Superior temporal gyrus (tissue), 1 donor: ENCODE measurements around the gene C6orf132.
A peak's percentile ranks its signal among the peaks of the same experiment; 100 is the strongest.

Experiments
- DNase-seq: peaks from one replicate; pipeline ENCODE4 v3.0.0-alpha.2; 2016; ENCODE audit errors: extremely low spot score

Gene C6orf132

DNA sequence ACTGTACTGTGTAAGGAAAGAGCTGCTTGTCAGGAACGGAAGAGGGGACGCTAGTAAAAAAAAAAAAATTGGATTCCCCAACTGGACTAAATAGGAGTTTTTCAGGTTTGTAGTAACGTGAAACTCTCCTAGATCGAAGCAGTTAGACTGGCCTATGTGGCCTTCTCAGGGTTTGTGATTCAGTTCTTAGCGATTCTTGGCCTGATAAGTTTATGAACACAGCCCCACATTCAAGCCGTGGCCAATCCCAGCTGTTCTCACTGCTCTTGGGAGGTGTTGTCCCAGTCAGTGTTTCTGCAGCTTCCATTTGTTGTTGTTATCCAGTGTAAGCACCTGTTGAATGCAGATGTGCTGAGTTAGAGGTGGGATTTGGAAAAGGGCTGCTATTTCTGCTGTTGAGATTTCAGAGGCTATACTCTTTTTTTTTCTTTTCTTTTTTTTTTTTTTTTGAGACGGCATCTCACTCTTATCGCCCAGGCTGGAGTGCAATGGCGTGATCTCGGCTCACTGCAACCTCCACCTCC, 62.4 kb downstream of the C6orf132 start:
- DNase-seq: no peak

DNA sequence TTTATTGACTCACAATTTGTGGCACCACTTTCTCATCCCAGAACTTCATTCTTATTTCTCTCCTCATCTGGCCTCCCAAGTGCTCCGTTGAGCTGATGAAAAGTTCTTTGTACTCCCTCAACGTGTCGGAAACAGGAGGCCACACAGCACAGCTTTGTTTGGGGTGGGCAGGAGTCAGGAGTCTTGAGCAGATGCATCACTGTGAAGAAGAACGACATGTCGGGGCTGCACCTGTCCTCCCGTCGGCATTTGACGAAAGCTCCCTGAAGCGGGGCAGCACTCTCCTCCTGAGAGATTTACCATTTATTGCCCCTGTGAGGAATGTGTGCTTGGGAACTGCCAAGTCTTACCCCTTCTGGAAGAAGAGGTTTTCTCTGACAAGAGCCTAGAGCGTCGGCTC, 64.0 kb downstream of the C6orf132 start:
- DNase-seq: no peak

DNA sequence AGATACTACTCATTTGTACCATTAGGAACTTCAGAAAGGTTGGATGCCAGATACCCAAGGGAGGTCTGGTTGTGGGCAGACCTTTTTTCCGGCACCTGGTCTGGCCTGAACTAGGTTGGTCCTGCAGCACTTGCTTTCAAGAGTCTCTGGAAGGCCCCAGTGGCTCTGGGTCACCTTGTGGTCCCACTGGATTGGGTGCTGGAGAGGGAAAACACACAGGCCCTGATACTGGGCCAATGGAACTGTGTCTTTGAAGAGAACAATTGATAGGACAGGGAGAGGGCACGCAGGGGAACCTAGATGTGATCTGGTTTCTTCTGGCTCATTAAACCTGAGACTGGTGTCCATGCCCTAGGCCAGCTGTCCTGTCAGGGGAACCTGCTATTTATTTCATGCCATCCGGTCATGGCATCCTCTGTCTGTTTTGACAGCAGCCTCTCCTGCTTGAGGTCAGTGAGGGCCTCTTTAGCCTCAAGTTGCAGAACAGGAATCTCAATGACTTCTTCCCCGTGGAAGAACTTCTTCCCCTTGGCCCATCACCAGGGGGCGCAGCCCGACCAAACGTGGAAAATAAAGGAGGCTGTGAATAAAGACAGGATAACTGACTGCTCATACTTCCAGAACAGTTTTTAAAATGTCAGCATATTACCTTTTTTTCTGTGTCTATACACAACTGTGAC, 67.1 kb downstream of the C6orf132 start:
- DNase-seq: peak; percentile 83

DNA sequence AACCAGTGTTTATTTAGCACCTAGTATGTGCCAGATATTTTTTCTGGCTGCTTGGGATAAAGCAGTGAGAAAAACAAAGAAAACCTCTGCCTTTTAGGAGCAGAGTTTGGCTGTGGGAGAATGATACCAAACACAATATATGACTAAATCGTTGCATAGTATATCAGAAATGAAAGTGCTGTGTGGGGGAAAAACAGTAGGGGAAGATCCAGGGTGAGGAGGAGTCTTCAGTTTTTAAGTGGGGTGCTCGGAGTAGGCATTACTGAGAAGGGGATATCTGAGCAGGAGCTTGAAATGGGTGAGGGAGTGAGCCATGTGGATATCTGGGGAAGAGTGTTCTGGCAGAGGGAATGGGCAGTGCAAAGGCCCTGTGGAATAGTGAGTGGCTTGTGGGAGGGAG, 69.1 kb downstream of the C6orf132 start:
- peak; percentile 33 for DNase-seq

DNA sequence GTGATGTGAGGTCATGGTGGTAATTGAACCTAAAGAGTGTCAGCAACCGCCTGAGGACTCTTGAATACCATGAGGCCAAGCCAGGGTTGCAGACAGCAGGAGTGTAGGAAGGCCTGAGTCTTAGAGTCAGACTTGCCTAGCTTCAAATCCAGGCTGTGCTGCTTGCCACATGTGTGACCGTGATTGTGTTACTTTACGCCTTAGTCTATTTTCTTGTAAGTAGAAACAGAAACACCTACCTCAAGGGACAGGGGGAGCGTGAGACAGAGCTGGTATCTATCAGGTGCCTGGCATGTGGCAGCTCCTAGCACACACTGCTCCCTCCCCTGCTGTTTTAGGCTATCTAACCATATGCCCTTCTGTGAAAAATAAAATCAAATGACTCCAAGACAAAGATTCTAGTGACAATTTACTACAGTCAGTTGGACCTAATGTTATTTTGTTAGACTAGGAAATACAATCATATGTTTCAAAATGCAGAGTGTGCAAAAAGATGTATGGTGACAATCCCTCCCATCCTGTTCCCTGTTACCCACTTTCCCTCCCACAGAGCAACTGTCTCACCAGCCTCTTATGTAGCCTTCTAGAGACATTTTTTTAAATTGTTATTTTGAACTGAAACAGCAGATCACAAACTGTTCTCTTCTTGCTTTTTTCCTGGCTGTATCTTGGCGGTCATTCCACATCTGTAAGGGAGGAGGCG, 70.4 kb downstream of the C6orf132 start:
- peak; percentile 60 for DNase-seq

DNA sequence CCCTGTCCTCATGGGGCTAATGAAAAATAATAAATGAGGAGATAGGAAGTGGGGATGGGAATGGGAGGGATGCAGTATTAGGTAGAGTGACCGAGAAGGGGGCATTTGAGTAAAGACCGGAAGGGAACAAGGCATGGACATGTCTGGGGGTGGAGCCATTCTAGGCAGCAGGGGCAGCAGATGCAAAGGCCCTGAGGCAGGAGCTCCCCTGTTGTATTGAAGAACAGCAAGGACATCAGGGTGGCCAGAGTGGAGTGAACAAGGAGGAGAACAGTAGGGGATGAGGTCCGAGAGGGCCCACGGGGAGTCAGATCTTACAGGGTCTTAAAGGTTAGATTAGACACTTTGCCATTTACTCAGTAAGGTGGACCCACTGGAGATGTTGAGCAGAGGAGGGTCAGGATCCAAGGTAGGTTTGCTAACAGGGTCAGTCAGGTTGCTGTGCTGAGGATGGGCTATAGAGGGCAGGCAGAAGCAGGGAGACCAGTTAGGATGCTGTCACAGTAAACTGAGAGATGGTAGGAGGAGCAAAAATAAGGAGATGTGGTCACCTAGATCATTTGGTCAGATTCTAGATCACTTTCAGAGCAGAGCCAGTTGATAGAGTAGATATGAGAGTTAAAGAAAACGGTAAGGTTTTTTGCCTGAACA, 73.4 kb downstream of the C6orf132 start:
- DNase-seq: no peak

DNA sequence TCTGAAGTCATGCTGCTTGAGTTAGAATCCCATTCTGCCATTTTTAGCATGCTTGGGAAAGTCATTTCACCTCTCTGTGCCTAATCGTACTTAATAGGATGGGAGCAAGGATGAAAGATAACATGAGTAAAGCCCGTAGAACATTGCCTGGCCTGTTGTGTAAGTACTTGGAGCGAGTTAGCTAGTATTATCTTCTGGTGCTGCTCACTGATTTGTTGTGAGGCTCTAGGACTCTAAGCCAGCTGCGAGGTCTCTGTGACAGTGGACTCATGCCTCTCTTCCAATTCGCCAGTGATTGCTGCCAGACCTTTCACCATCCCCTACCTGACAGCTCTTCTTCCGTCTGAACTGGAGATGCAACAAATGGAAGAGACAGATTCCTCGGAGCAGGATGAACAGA, 74.2 kb downstream of the C6orf132 start:
- no peak for DNase-seq

DNA sequence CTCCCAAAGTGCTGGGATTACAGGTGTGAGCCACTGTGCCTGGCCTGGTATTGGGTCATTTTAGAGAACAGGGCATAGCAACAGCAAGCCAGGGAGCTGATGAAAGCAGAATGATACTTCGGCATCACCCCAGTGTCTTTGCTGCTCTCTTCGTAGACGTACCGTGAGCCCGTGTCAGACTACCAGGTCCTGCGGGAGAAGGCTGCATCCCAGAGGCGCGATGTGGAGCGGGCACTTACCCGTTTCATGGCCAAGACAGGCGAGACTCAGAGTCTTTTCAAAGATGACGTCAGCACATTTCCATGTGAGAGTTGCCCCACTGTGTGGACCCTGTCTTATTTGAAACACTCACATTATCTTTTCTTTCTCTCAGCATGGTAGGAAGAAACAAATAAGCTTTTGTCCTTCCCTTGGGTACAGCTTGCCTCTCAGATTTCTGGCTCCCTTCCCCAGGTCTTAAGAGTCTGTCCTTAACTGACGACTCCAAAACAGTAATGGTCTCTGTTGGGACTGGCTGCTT, 76.2 kb downstream of the C6orf132 start:
- no peak for DNase-seq

DNA sequence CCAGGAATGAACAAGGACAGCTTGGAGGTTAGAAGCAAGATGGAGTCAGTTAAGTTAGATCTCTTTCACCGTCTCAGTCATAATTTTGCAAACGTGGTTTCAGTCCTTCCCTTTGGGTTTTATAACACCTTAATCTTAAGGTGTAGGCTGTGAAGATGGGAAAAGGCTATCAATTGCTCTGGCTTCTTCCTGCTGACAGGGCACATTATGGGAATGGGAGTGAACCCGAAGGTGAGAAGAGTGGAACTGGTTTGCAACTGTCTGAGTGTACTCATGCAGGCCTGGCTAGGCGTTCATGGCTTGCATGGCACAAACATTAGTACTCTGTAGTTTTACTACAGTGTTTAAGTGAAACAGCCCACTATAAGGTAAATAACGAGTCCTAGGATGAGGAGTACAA, 82.7 kb downstream of the C6orf132 start:
- no peak for DNase-seq

DNA sequence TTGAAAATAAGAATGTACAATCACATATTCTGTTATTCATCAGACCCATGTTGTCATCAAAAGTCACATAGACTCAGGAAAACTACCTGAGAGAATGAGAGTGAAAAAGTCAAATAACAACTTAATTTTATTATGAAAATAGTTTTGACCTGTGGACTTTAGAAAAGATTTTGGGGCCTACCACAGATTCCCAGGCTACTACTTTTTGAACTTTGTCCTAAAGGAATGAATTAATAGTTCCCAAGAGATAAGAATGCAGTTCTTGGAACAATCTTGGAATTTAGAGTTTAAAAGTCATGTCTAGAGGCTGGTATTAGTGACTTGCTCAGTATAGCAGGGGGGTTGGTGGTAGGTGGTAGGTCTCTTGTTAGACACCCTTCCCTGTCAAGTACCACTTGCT, 88.8 kb downstream of the C6orf132 start:
- DNase-seq: no peak

DNA sequence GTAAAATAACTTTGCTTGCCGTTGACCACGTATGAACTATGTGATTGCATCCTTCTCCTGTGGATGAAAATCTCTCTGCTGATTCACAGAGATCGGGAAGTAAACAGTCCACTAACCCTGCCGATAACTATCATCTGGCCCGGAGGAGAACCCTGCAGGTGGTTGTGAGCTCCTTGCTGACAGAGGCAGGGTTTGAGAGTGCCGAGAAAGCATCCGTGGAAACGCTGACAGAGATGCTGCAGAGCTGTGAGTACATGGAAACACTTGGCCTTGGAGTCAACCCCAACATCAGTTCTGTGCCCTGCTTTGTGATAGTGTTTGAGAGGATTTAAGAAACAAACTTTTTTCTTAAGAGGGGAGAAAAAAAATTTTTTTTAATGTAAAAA, 91.2 kb downstream of the C6orf132 start:
- DNase-seq: no peak
